Activated CD4-positive, alpha-beta T cell treated with anti-CD3 and anti-CD28 coated beads, Interleukin-10, Interleukin-2, amounts not matched to agents 100 ng/mL and 50 ng/mL, durations not matched to agents 16 hours and 8 hours (primary cell): ENCODE data around the gene COX17.
"Not testable (repeated sequence)": the region's sequence is repeated elsewhere in the genome, so short reads cannot be mapped to it uniquely, and the experiment has no call there.

Source experiments
- DNase-seq: peaks from one replicate; pipeline ENCODE4 v3.0.0-alpha.2; 2020

Gene COX17, protein sequence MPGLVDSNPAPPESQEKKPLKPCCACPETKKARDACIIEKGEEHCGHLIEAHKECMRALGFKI

GRCh38 chr3:119676771-119677640, at the start of gene COX17:
Gene COX17 (minus strand): TSS chr3:119677406. CDS start chr3:119677310, 96 bp downstream.
- peak; percentile 98 for DNase-seq

DNA sequence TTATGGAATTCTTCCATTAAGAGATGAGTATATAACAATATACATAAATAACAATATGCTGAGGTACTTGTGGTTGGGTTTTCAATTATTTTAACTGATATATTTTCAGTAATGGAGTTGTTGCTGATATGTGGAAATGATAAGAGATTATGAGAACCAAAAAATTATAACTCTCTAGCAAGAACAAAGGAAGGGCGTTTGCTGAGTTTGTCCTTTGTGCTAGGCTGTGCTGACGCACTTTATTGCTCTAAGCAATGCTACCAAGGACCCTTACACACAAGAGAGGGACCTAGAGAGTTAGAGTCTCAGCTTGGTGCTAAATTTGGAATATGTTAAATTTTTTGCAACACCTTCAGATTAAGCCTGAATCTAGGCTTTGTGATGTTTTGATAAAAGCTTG, 49.7 kb upstream of the COX17 start:
- no peak for DNase-seq

GRCh38 chr3:119723022-119723421, 45.8 kb upstream of the COX17 start:
- no peak for DNase-seq

DNA sequence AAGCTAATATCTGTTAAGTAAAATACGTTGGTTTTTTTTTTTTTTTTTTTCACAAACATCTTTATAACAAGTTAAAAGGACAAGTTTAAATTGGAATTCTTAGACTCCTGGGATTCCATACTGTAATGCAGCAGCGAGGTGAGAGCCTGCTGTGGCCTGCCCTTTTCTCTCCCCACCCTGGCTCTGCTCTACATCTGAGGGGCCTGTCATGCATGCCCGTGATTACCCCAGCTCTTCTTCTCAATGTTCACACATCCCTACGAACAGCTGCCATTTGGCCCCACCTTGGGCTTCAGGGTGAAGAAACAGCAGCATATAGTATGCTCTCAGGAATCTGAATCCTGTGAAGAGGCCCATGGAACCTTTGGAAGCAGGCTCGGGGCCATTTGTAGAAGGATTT, 40.3 kb upstream of the COX17 start:
- DNase-seq = no peak

DNA sequence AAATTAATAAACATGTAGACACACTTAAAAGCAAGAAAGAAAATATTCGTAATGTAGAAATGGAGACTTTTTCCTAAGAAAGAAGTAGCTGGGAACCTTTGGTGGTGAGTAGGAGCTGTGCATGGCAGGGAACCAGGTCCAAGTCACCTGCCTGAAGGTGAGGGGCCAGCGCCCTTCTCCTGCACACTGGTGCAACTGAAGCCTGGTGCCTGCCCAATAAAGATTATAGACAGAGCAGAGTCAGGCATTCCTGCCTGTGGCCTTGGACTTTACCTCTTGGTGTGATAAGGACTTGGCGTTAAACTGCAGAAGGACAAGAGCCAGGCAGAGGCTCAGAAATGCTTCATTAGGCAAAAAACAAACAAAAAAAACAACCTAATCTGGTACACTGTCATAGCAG, 39.8 kb upstream of the COX17 start:
- no peak for DNase-seq

GRCh38 chr3:119715105-119715504, 37.9 kb upstream of the COX17 start:
- no peak for DNase-seq

GRCh38 chr3:119703820-119704531, 26.8 kb upstream of the COX17 start:
- no peak for DNase-seq

- peak; percentile 89 for DNase-seq
Observed at GRCh38 chr3:119702530-119703527, 25.6 kb upstream of the COX17 start, which contains the start of gene CFAP91. Gene CFAP91 (plus strand): TSS chr3:119703022. CDS start chr3:119703099, 77 bp downstream.

GRCh38 chr3:119700920-119701734, 23.9 kb upstream of the COX17 start:
- DNase-seq = no peak

DNA sequence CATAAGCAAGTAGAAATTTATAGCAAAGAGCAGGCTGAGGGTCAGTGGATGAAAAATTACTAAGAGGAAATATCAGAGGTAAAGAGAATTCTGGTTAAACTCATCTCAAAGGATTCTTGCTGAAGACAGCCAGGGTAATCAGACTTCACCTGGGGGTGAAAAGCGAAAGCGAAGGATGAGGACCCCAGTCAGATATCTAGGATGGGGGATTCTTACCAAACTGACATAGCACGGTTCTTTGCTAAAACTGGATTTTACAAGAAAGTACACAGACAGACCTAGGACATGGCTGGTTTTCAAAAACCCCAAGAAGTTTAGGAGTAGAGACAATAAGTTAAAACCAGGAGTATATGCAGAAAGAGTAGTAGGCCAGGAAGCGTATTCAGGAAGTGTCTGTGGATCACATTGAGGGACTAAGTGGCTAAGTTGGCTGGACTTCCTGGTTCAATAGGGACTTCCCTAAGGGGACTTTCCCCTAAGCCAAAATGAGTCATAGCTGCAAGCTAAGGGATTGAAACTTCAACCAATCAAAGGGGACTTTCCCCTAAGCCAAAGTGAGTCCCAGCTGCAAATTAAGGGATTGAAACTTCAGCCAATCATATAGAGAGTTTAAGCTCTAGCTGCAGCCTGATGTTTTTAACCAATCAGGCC, 23.2 kb upstream of the COX17 start:
- DNase-seq = peak; percentile 86

DNA sequence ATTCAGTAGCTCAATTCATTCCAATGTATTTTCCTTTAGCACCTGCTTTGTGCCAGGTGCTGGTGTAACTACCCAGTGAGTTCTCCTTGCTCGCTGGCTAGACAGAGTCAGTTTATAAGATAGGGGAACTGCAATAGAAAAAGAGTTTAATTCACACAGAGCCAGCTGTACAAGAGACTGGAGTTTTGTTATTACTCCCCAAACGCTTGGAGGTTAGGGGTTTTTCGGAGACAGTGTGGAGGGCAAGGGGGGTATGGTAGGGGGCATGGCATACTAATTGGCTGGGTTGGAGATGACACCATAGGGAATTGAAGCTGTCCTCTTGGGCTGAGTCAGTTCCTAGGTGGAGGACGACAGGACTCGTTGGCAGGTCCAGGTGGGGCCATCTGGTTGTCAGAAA, 20.2 kb upstream of the COX17 start:
- DNase-seq = no peak

DNA sequence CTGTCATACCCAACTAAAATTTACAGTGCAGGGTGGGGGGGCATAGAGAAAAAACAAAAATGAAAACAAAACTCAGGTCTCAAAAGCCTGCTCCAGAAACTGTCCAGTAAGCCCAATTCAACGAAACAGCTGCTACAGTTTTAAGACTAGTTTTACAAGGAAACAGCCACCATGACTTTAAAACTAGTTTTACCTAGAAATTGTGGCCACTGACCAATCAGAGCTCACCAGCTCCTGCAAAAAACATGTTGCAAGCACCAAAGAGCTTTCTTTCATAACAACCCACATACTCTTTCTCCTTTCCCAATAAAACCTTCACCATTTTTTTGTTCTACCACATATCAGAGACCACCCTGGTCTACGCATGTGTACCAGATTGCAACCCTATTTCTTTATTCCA, 18.3 kb upstream of the COX17 start:
- no peak for DNase-seq

GRCh38 chr3:119690043-119690656, 12.9 kb upstream of the COX17 start:
- no peak for DNase-seq

DNA sequence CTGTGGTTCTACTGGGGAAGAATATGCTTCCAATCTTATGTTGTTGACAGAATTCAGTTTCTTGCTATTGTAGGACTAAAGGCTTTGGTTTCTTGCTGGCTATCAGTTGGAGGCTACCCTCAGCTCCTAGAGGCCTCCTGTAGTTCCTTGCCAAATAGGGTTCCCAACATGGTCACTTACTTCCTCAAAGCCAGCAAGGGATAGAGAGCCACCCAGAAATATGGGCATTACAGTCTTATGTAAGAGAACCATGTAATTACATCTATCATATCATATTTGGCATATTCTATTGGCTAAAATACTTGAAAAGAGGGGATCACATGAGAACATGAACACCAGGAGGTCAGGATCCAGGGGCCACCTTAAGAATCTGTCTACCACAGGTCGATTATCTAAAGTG, 6.2 kb upstream of the COX17 start:
- DNase-seq = no peak

- peak; percentile 53 for DNase-seq
Observed at GRCh38 chr3:119681279-119681678, 4.1 kb upstream of the COX17 start.

- no peak for DNase-seq
Observed at GRCh38 chr3:119679874-119680273, 2.7 kb upstream of the COX17 start.

- not testable (repeated sequence) for DNase-seq
Observed at GRCh38 chr3:119678209-119678608, 1.0 kb upstream of the COX17 start.

DNA sequence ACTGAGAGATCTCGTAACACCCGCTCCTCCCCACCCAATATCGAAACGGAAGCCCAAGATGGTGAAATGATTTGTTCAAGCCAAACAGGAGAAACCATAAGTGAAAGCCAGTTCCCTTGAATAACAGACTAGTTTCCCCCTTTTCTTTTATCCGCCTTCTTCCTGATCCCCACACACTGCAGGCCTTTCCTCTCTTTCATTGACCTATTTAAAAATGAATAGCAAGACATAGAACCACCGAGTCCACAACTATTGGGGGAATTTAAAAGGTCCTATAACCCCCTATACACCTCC, 382 bp upstream of the COX17 start:
- no peak for DNase-seq

- no peak for DNase-seq
Observed at GRCh38 chr3:119676020-119676419, 1.2 kb downstream of the COX17 start.

GRCh38 chr3:119675188-119675874, 1.9 kb downstream of the COX17 start:
- no peak for DNase-seq
